LHCN-M2 (cell line): ENCODE results near the gene FIZ1. TPM values are rescaled to one million over a fixed set of nuclear protein-coding genes. Genes with fewer than 3 reads are reported as not detected.
"Not testable (repeated sequence)": the region's sequence is repeated elsewhere in the genome, so short reads cannot be mapped to it uniquely, and the experiment has no call there.

Source experiments
- DNase-seq: peaks from one replicate; pipeline ENCODE4 v3.0.0-alpha.2; 2012; ENCODE audit warnings: low read depth
- total RNA-seq: library from RNA; depleted of rRNA; stranded (reverse); fragments of >200 nt; gene quantifications from 2 replicates; pipeline ENCODE4 v1.2.3, GENCODE V29; 2014

FIZ1 gene
- total RNA-seq, 1 experiment from 2014 or later, result 7.4 TPM

GRCh38 chr19:55596304-55596703 lies 3.0 kb downstream of the FIZ1 start:
- no peak for DNase-seq

GRCh38 chr19:55594996-55595545 lies 4.2 kb downstream of the FIZ1 start:
- no peak for DNase-seq

GRCh38 chr19:55593096-55593772 lies 6.1 kb downstream of the FIZ1 start:
- DNase-seq, result no peak

GRCh38 chr19:55592391-55593090 lies 6.8 kb downstream of the FIZ1 start:
- no peak for DNase-seq

GRCh38 chr19:55591555-55591954 lies 7.8 kb downstream of the FIZ1 start:
- no peak for DNase-seq

- no peak for DNase-seq
These were observed 8.7 kb downstream of the FIZ1 start for GRCh38 chr19:55590617-55591016.

- no peak for DNase-seq
These were observed 9.2 kb downstream of the FIZ1 start for GRCh38 chr19:55590109-55590508.

GRCh38 chr19:55588738-55589137 lies 10.6 kb downstream of the FIZ1 start:
- no peak for DNase-seq

- DNase-seq, result peak; percentile 80
These were observed 12.2 kb downstream of the FIZ1 start for GRCh38 chr19:55586976-55587668.

GRCh38 chr19:55585658-55586339 lies 13.5 kb downstream of the FIZ1 start:
- DNase-seq, result peak; percentile 39

- no peak for DNase-seq
These were observed 14.4 kb downstream of the FIZ1 start for GRCh38 chr19:55584871-55585270.

GRCh38 chr19:55583897-55584296 lies 15.4 kb downstream of the FIZ1 start:
- not testable (repeated sequence) for DNase-seq

GRCh38 chr19:55582284-55582683 lies 17.0 kb downstream of the FIZ1 start:
- not testable (repeated sequence) for DNase-seq

GRCh38 chr19:55581823-55582223 lies 17.5 kb downstream of the FIZ1 start:
- DNase-seq, result no peak

- no peak for DNase-seq
These were observed 18.0 kb downstream of the FIZ1 start for GRCh38 chr19:55581145-55581822.

GRCh38 chr19:55580628-55581144 lies 18.6 kb downstream of the FIZ1 start, which contains the start of gene ZNF579:
Gene ZNF579, minus strand, starts transcription at chr19:55580848. Its CDS starts 1,209 bp downstream, at chr19:55579639.
- peak; percentile 85 for DNase-seq

- DNase-seq, result no peak
These were observed 19.3 kb downstream of the FIZ1 start for GRCh38 chr19:55579766-55580621.

- no peak for DNase-seq
These were observed 20.3 kb downstream of the FIZ1 start for GRCh38 chr19:55578761-55579747.
